HG03097 (cell line): ENCODE data around the gene ZBTB46.
"Not testable (repeated sequence)": the region's sequence is repeated elsewhere in the genome, so short reads cannot be mapped to it uniquely, and the experiment has no call there.

Source experiments
- ATAC-seq: cut with Tn5 transposase; IDR thresholded peaks from one replicate; pipeline ENCODE4 v1.9.1; 2021; ENCODE audit not compliant: unreplicated experiment, low FRiP score

ZBTB46 gene

DNA sequence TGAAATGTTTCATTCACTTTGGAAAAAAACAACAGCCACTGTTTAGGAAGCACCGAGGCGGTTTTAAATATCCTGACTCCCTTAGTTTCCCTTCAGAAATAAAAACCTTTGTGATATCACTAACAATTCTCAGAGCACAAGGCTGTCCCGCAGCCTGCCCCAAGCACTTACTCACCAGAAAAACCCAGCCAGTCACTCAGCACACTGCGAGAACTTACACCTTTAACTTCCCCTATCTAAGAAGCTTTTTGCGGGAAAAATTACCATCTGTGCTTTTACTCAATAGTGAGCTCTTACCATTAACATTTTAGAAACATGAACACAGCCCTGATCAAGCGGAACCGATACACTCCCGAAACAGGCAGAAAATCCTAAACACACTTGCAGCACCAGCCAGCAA lies 9.3 kb downstream of the ZBTB46 start:
- ATAC-seq: no peak

DNA sequence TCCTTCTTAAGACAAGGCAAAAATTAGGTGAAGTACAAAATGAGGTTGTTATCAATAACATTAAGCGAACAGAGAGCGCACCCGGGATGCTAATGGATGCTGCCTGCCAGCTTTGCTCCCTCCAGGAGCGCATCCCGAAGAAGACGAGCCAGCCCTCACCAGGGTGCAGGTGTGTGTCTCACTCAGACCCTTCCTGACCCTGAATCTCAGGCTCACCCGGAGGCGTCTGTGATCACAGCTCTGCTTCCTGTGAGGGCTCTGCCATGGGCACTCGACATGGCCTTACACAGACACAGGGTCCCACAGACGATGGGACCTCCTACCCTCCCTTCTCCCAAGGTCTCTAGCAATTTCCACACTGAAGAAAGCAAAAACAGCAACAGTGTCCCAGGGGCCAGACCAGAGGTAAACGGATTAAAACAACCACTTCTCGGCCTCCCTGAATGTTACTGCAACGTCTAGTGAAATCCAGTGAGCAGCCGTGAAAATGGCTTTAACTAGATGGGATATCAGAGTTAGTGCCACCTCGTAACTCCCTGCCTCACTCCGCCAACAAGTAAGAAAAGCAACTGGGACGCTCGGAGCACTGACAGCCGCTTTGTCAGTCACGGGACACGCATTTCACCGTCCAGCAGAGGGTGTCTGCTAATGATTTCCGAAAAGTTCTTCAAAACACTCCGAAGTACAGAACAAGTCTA lies 11.7 kb downstream of the ZBTB46 start:
- no peak for ATAC-seq

DNA sequence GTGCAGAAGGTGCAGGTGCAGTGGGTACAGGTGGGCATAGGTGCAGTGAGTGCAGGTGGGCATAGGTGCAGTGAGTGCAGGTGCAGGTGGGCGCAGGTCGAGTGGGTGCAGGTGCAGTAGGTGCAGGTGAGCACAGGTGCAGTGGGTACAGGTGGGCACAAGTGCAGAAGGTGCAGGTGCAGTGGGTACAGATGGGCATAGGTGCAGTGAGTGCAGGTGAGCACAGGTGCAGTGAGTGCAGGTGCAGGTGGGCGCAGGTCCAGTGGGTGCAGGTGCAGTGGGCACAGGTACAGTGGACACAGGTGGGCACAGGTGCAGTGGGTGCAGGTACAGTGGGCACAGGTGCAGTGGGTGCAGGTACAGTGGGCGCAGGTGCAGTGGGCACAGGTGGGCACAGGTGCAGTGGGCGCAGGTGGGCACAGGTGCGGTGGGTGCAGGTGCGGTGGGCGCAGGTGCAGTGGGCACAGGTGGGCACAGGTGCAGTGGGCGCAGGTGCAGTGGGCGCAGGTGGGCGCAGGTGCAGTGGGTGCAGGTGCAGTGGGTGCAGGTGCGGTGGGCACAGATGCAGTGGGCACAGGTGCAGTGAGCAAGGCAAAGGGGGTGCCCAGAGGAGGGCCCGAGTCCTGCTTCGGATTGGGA lies 15.3 kb downstream of the ZBTB46 start:
- no peak for ATAC-seq

- ATAC-seq: no peak
Measured at GRCh38 chr20:63814891-63815614, 16.0 kb downstream of the ZBTB46 start.

GRCh38 chr20:63811491-63811875 lies 19.6 kb downstream of the ZBTB46 start:
- no peak for ATAC-seq

DNA sequence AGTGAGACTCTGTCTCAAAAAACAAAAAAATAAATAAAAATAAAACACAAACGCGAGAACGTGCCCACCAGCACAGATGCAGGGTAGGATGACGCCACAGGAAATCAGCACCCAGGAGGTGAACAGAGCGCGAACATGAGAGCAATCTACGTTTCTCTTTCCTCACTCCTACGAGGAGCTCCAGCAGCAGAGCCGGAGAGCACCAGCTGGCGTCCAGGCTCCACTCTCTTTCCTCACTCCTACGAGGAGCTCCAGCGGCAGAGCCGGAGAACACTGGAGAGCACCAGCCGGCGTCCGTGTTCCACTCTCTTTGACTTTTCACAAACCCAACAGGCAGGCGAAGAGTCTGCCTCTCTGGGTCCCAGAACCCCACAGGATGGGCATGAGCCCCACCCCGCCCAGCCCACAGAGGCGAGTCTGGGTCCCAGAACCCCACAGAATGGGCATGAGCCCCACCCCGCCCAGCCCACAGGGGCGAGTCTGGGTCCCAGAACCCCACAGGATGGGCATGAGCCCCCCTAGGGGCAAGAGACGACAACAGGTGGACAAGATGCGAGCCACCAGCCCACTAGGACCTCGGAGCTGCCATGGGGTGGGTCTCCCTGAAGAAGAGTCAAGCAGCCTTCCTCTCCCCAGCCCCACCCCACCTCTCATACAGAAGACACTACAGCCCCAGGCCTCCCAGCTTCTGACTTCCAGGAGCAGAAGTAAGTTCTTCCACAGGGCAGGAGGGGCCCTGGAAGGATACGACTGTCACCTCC lies 20.2 kb downstream of the ZBTB46 start:
- no peak for ATAC-seq

- no peak for ATAC-seq
Measured at GRCh38 chr20:63809856-63810255, 21.2 kb downstream of the ZBTB46 start.

DNA sequence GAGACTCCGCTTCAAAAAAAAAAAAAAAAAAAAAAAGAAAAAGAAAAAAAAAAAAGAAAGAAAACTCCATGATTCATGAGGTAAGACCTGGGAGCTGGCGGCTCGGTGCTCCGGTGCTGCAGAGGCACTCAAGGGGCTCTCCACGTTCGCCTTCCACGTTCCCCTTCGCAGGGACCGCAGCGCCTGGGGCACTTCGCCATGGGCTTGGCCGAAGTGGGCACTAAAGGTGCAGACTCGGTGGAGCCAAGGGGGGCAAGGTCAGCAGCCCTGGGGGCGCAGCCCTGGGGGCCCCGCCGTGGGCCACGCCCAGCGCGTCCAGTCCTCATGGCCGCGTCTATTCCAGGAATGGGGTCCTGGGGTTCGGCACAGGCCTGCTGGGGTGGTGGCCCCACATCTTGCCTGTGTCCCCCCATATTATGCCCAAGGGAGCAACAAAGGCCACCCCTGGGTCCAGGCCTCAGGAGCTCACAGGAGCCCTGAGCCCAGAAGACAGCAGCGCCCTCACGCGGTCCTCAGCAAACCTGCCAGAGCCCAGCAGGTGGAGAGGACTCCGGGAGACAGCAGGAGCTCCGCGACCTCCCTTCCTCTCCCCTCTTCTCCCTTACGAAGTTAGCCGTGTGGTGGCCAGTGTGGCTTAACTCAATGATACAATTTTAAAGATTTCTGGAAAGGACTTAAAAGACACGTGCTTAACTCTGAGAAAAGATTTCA lies 21.9 kb downstream of the ZBTB46 start:
- ATAC-seq: no peak

DNA sequence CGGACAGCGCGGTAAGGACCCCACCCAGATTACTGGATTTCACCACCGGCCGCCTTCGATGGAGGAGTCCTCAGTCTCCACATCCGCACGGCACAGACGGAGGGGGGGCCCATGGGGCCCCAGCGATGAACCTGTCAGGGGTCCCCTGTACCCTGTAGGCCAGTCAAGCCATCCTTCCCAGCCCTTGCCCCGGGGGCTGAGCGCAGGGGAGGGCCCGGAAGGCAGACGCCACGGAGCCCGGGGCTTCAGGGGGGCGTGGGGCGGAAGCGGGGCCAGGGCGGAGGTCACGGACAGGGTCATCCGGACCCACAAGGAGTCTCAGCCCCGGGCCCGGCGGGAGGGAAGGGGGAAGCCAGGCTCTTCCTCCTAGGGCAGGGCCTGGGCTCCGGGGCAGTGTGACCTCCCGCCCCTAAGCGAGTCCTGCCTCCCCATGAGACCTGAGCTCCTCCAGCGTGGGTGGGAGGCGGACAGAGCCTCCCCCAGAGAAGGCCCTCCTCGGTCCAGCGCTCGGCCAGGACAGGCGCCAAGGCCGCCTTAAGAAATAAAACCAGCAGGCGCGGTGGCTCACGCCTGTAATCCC lies 22.8 kb downstream of the ZBTB46 start:
- ATAC-seq: no peak

GRCh38 chr20:63807654-63808053 lies 23.4 kb downstream of the ZBTB46 start:
- no peak for ATAC-seq

- no peak for ATAC-seq
Measured at GRCh38 chr20:63804308-63804636, 26.8 kb downstream of the ZBTB46 start.

DNA sequence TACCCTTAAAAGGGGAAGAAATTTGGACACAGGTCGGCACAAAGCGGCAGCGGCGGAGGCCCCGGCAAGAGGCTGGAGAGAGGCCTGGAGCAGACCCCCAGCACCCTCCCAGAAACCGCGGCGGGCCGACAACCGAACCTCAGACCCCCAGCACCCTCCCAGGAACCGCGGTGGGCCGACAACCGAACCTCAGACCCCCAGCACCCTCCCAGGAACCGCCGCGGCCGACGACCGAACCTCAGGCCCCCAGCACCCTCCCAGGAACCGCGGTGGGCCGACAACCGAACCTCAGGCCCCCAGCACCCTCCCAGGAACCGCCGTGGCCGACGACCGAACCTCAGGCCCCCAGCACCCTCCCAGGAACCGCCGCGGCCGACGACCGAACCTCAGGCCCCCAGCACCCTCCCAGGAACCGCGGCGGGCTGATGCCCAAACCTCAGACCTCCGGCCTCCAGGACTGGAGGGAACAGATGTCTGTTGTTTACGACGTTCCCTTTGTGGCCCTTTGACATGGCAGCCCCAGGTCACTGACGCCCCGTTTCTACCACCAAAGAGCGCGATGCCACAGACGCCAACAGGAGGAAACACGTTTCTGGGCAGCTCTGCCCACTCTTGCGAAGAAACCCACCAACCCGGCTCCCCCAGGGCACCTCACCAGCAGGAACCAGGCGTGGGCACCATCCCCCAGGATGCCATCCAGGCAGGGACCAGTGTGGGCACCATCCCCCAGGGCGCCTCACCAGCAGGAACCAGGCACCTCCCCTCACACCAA lies 28.4 kb downstream of the ZBTB46 start:
- ATAC-seq: no peak

DNA sequence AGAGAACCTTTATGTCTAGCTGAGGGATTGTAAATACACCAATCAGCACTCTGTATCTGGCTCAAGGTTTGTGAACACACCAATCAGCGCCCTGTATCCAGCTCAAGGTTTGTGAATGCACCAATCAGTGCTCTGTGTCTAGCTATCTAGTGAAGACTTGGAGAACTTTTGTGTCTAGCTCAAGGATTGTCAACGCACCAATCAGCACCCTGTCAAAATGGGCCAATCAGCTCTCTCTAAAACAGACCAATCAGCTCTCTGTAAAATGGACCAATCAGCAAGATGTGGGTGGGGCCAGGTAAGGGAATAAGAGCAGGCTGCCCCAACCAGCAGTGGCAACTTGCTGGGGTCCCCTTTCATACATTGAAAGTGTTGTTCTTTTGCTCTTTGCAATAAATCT lies 29.9 kb downstream of the ZBTB46 start:
- not testable (repeated sequence) for ATAC-seq

- ATAC-seq: not testable (repeated sequence)
Measured at GRCh38 chr20:63800411-63800810, 30.7 kb downstream of the ZBTB46 start.

DNA sequence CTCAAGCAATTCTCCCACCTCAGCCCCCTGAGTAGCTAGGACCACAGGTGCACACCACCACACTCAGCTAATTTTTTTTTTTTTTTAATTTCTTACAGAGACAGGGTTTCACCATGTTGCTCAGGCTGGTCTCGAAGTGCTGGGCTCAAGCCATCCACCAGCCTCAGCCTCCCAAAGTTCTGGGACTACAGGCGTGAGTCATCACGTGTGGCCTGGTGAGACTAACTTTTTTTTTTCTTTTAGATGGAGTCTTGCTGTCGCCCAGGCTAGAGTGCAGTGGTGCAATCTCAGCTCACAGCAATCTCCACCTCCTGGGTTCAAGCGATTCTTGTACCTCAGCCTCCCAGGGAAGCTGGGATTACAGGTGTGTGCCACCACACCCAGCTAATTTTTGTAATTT lies 31.9 kb downstream of the ZBTB46 start:
- not testable (repeated sequence) for ATAC-seq

- not testable (repeated sequence) for ATAC-seq
Measured at GRCh38 chr20:63797175-63797574, 33.9 kb downstream of the ZBTB46 start.

- no peak for ATAC-seq
Measured at GRCh38 chr20:63795178-63795830, 35.8 kb downstream of the ZBTB46 start.

DNA sequence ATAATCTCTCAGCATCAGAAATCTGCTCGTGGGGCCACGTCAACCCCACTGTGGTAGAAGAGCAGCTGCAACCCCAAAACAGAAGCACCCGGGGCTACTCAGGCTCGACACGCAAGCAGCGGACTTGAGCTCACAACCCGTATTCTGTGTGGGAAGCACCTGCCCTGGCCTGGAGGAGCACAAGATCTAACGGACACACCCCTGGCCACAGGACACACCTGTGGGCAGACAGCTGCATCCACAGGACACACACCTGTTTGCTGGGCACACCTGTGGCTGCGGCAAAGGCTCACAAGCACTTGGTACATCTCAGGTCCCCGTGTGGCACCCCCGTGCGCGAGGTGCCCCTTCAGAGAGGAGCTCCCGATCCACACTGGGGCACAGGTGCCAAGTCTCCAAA lies 36.5 kb downstream of the ZBTB46 start:
- ATAC-seq: no peak

GRCh38 chr20:63792866-63793265 lies 38.2 kb downstream of the ZBTB46 start:
- no peak for ATAC-seq
